Stomach (tissue), 9 donors: Measurements from ENCODE around the gene SH3RF3. TPM values are rescaled to one million over a fixed set of nuclear protein-coding genes. Genes with fewer than 3 reads are reported as not detected.

ENCODE experiments used
- DNase-seq, 2 donors: peaks; one replicate each; pipeline versions ENCODE4 v3.0.0 to v3.0.0-alpha.2; 2013 to 2019
- H3K27ac ChIP-seq, 5 donors: fragments of 200-600 bp in 4 of 5; sonication (generic) in 4 of 5; one replicate each; pipeline ENCODE4 v1.5.1; 2013 to 2019; ENCODE audit warnings: mild to moderate bottlenecking in 1 of 5, moderate library complexity in 1 of 5
- H3K27me3 ChIP-seq, 3 donors: fragments of 200-600 bp; sonication (generic); one replicate each; pipeline ENCODE4 v1.5.1; 2017 to 2019; ENCODE audit warnings: mixed run types in 1 of 3
- H3K36me3 ChIP-seq, 4 donors: fragments of 200-600 bp; sonication (generic); 1 replicate in 3 of 4; 2 replicates in 1 of 4; pipeline ENCODE4 v1.5.1; 2016 to 2019
- H3K4me1 ChIP-seq, 4 donors: fragments of 200-600 bp; sonication (generic); one replicate each; pipeline ENCODE4 v1.5.1; 2016 to 2019
- H3K4me3 ChIP-seq, 4 donors: fragments of 200-600 bp; sonication (generic) in 3 of 4; one replicate each; pipeline ENCODE4 v1.5.1; 2016 to 2019; ENCODE audit warnings: mild to moderate bottlenecking in 1 of 4
- H3K9me3 ChIP-seq, 4 donors: fragments of 200-600 bp; sonication (generic); one replicate each; pipeline ENCODE4 v1.5.1; 2016 to 2019
- EP300 ChIP-seq: sonication (generic); formaldehyde crosslinking; IDR thresholded peaks from one replicate; pipeline ENCODE4 v1.6.1; 2017; ENCODE audit warnings: antibody characterized with exemption
- POLR2A ChIP-seq, 4 donors: fragments of 450-650 bp; IDR thresholded peaks; one replicate each; pipeline ENCODE4 v1.6.1; 2016; ENCODE audit warnings: antibody characterized with exemption in 4 of 4, control low read depth in 2 of 4, mild to moderate bottlenecking in 1 of 4, moderate library complexity in 1 of 4
- POLR2AphosphoS5 ChIP-seq, 3 donors: sonication (generic); formaldehyde crosslinking; IDR thresholded peaks; one replicate each; pipeline ENCODE4 v1.6.1; 2016; ENCODE audit warnings: antibody characterized with exemption in 3 of 3
- WGBS, 5 donors: extraction: QIAGEN DNeasy Blood & Tissue Kit in 3 of 5; methylation state at CpG; one replicate each; pipeline versions ENCODE4 v1.1.5 to v1.1.7; 2013 to 2018; 5-methylcytosine and 5-hydroxymethylcytosine counted together
- intact Hi-C: fragments of 100-400 bp; cut with DNase I; formaldehyde crosslinking; loops from one replicate; pipeline ENCODE4 v1.15.1; 2023; ENCODE audit warnings: low total_unique reads
- polyA plus RNA-seq, 3 donors: library from polyadenylated mRNA; stranded (reverse); fragments of 200-250 nt; gene quantifications; one replicate each; pipeline ENCODE4 v1.2.3, GENCODE V29; 2013
- total RNA-seq, 5 donors: library from RNA; depleted of rRNA; stranded (reverse); fragments of >200 nt; gene quantifications; one replicate each; pipeline versions ENCODE4 v1.1.0 to v1.2.3, GENCODE V29; 2014 to 2016
- TF ChIP-seq, protein P1 (sequence below), 7 experiments: fragments of 450-650 bp in 4 of 7; fragments of 200-600 bp in 3 of 7; sonication (generic) in 3 of 7; IDR thresholded peaks; one replicate each; pipeline ENCODE4 v1.5.1; 2016 to 2019; ENCODE audit warnings: antibody characterized with exemption in 7 of 7, control low read depth in 2 of 7, mild to moderate bottlenecking in 1 of 7
- donor health status: healthy with polysubstance abuse.
- donor health status: Bipolar disorder and iron deficiency.
- donor health status: healthy.

SH3RF3 gene
- total and polyA plus RNA-seq, 8 donors = 0.87 to 11.1 (median 4.4) TPM

GRCh38 chr2:109150559-109150958, 21.6 kb downstream of the SH3RF3 start:
- Histone ChIP-seq H3K36me3 (no peaks in the 10 kb centered on the region), H3K4me1 (peaks cover 0 to 11% (median 4%) of the 10 kb centered on the region in 4 donors), H3K4me3 (no peak overlapping the region), H3K27me3 (no peaks in the 10 kb centered on the region), H3K27ac (no peak overlapping the region), H3K9me3 (no peaks in the 10 kb centered on the region)
- no peak for DNase-seq
- 83 to 90% (median 86%) methylated on average over 3 of the region's 3 CpGs for WGBS, 5 donors
- TF ChIP-seq POLR2AphosphoS5 (IDR thresholded peaks at IDR 0.05) (no peak), POLR2A (IDR thresholded peaks at IDR 0.05) (no peak), EP300 (no peak)
- TF ChIP-seq, protein P1, sequence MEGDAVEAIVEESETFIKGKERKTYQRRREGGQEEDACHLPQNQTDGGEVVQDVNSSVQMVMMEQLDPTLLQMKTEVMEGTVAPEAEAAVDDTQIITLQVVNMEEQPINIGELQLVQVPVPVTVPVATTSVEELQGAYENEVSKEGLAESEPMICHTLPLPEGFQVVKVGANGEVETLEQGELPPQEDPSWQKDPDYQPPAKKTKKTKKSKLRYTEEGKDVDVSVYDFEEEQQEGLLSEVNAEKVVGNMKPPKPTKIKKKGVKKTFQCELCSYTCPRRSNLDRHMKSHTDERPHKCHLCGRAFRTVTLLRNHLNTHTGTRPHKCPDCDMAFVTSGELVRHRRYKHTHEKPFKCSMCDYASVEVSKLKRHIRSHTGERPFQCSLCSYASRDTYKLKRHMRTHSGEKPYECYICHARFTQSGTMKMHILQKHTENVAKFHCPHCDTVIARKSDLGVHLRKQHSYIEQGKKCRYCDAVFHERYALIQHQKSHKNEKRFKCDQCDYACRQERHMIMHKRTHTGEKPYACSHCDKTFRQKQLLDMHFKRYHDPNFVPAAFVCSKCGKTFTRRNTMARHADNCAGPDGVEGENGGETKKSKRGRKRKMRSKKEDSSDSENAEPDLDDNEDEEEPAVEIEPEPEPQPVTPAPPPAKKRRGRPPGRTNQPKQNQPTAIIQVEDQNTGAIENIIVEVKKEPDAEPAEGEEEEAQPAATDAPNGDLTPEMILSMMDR (IDR thresholded peaks at IDR 0.05) = no peak
- intact Hi-C loops = no loop called here

GRCh38 chr2:109151519-109151918, 22.5 kb downstream of the SH3RF3 start:
- H3K27me3 ChIP-seq = no peaks in the 10 kb centered on the region
- no peak for DNase-seq

DNA sequence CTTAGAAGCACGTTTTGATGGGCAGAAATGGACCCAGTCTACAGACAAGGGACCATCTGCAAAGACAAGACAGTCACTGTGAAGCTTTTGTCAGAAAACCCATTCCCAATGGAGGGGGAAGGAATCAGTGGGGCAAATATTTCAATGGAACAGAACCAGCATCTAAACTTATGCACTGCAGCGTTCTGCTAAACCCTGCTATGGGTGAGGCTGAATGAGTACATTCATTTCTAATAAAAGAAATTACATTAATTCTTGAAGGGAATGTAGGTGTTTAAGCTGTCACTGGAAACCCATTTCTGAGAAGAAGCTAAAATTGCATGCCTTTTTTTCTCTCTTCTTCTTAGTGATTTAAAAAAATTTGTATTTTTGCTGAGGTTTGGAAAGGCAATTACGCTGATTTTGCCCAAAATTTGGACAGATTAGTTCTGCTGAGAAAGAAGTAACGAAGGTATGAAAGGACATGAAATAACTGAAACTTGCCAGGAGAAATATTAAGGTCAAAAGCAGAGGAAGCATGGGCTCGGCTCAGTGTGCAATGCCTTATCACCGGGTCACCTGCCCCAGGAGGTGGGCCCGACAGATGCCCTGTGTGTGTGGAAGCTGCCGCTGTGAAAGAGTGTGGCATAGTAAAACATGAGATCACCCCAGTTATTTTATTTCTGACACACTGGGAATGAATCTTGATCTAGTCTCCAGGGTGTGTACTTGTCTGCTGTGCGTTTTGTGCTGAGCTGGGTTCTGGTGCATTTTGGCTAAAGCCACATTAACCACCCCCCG, 24.2 kb downstream of the SH3RF3 start:
- 70 to 86% (median 72%) methylated on average over 10 of the region's 10 CpGs for WGBS, 5 donors
- intact Hi-C loops = no loop called here
- Histone ChIP-seq H3K27me3 (no peaks in the 10 kb centered on the region), H3K27ac (no peak overlapping the region), H3K36me3 (no peaks in the 10 kb centered on the region), H3K4me3 (no peak overlapping the region), H3K9me3 (no peaks in the 10 kb centered on the region), H3K4me1 (peaks cover 0 to 11% (median 5%) of the 10 kb centered on the region in 4 donors)
- DNase-seq = no peak
- TF ChIP-seq, protein P1 (IDR thresholded peaks at IDR 0.05) = no peak
- no peak for TF ChIP-seq POLR2A (IDR thresholded peaks at IDR 0.05)
- TF ChIP-seq POLR2AphosphoS5 (IDR thresholded peaks at IDR 0.05) = no peak
- TF ChIP-seq EP300 = no peak

More at GRCh38 chr2:109151519-109151918, 22.5 kb downstream of the SH3RF3 start:
- WGBS, 5 donors = 71 to 83% (median 81%) methylated on average over 4 of the region's 4 CpGs
- Histone ChIP-seq H3K9me3 (no peaks in the 10 kb centered on the region), H3K4me1 (peaks cover 0 to 11% (median 5%) of the 10 kb centered on the region in 4 donors), H3K4me3 (no peak overlapping the region), H3K36me3 (no peaks in the 10 kb centered on the region), H3K27ac (no peak overlapping the region)
- intact Hi-C loops = no loop called here
- TF ChIP-seq EP300 (no peak), POLR2AphosphoS5 (IDR thresholded peaks at IDR 0.05) (no peak), POLR2A (IDR thresholded peaks at IDR 0.05) (no peak)
- TF ChIP-seq, protein P1 (IDR thresholded peaks at IDR 0.05) = no peak

- Histone ChIP-seq H3K4me3 (no peak overlapping the region), H3K27ac (no peak overlapping the region), H3K4me1 (peaks cover 0 to 11% (median 5%) of the 10 kb centered on the region in 4 donors), H3K27me3 (no peaks in the 10 kb centered on the region), H3K36me3 (no peaks in the 10 kb centered on the region), H3K9me3 (no peaks in the 10 kb centered on the region)
- TF ChIP-seq, protein P1 (IDR thresholded peaks at IDR 0.05) = no peak
- TF ChIP-seq POLR2AphosphoS5 (IDR thresholded peaks at IDR 0.05) (no peak), EP300 (no peak), POLR2A (IDR thresholded peaks at IDR 0.05) (no peak)
- no peak for DNase-seq
- intact Hi-C loops = no loop called here
- 70 to 81% (median 74%) methylated on average over 5 of the region's 5 CpGs for WGBS, 5 donors
Measured at GRCh38 chr2:109153807-109154206, 24.8 kb downstream of the SH3RF3 start.
